SK-N-SH (cell line): Measurements from ENCODE around the gene VPS35L. TPM values are rescaled to one million over a fixed set of nuclear protein-coding genes. Genes with fewer than 3 reads are reported as not detected.

Experiments
- CTCF ChIA-PET: fragments of 300-600, 350-600 bp; formaldehyde crosslinking; extraction: SDS; loops from one replicate; lab custom pipeline; 2021; lab: Yijun Ruan, JAX
- POLR2A ChIA-PET: fragments of 350-600 bp; sonication (Branson Sonifier 250); formaldehyde crosslinking; extraction: SDS; loops from one replicate; lab custom pipeline; 2020; ENCODE audit warnings: antibody characterized with exemption, inconsistent platforms; lab: Yijun Ruan, JAX
- DNase-seq: peaks from one replicate; pipeline ENCODE4 v3.0.0; 2012
- H2AFZ ChIP-seq: fragments of 200-600 bp; sonication (generic); 2 replicates; pipeline ENCODE4 v1.8.1; 2016; ENCODE audit warnings: antibody characterized with exemption, mild to moderate bottlenecking, low read depth
- H3F3A ChIP-seq: fragments of 200-600 bp; sonication (generic); replicated peaks from 2 replicates; pipeline ENCODE3; 2016; ENCODE audit warnings: antibody characterized with exemption, mild to moderate bottlenecking; ENCODE audit not compliant: insufficient read depth
- H3K27ac ChIP-seq, 2 experiments: fragments of 200-500 bp in 1 of 2; fragments of 200-600 bp in 1 of 2; sonication (Bioruptor generic) in 1 of 2; sonication (generic), shearing (Covaris generic) in 1 of 2; 2 replicates each; pipeline versions ENCODE4 v1.5.1 to v1.6.1; 2014 to 2016; ENCODE audit warnings: low read depth in 2 of 2, inconsistent platforms in 1 of 2, low read length in 1 of 2, mild to moderate bottlenecking in 1 of 2, mixed read lengths in 1 of 2
- H3K27me3 ChIP-seq: fragments of 200-600 bp; sonication (generic), shearing (Covaris generic); 2 replicates; pipeline ENCODE4 v1.6.1; 2016; ENCODE audit warnings: mixed run types; ENCODE audit not compliant: insufficient read depth
- H3K36me3 ChIP-seq, 2 experiments: fragments of 200-500 bp in 1 of 2; fragments of 200-600 bp in 1 of 2; sonication (Bioruptor generic) in 1 of 2; sonication (generic) in 1 of 2; replicated peaks in 1 of 2; 2 replicates each; pipeline versions ENCODE3 to v1.5.1; 2014 to 2016; ENCODE audit warnings: low read length in 1 of 2, mild to moderate bottlenecking in 1 of 2; ENCODE audit not compliant: insufficient read depth in 2 of 2, control insufficient read depth in 1 of 2
- H3K4me1 ChIP-seq, 2 experiments: fragments of 200-500 bp in 1 of 2; fragments of 200-600 bp in 1 of 2; sonication (Bioruptor generic) in 1 of 2; sonication (generic), shearing (Covaris generic) in 1 of 2; 2 replicates each; pipeline versions ENCODE4 v1.5.1 to v1.6.1; 2014 to 2016; ENCODE audit warnings: low read depth in 1 of 2, low read length in 1 of 2, mixed run types in 1 of 2; ENCODE audit not compliant: insufficient read depth in 2 of 2, control insufficient read depth in 1 of 2
- H3K4me2 ChIP-seq: fragments of 200-600 bp; sonication (generic), shearing (Covaris generic); 2 replicates; pipeline ENCODE4 v1.6.1; 2017; ENCODE audit warnings: mixed run types
- H3K4me3 ChIP-seq, 2 experiments: fragments of 200-500 bp in 1 of 2; fragments of 200-600 bp in 1 of 2; sonication (Bioruptor generic) in 1 of 2; sonication (generic), shearing (Covaris generic) in 1 of 2; 2 replicates each; pipeline versions ENCODE4 v1.5.1 to v1.8.1; 2014 to 2016; ENCODE audit warnings: low read depth in 2 of 2, inconsistent platforms in 1 of 2, low read length in 1 of 2, mild to moderate bottlenecking in 1 of 2, mixed read lengths in 1 of 2, moderate library complexity in 1 of 2
- H3K79me2 ChIP-seq: fragments of 200-600 bp; sonication (generic); 2 replicates; pipeline ENCODE4 v1.8.1; 2017; ENCODE audit warnings: mild to moderate bottlenecking; ENCODE audit not compliant: insufficient read depth
- H3K9ac ChIP-seq: fragments of 200-600 bp; sonication (generic); 2 replicates; pipeline ENCODE4 v1.6.1; 2017; ENCODE audit warnings: mixed run types
- H3K9me2 ChIP-seq: fragments of 200-600 bp; sonication (generic); 2 replicates; pipeline ENCODE4 v1.6.1; 2017; ENCODE audit warnings: mixed run types
- H3K9me3 ChIP-seq: fragments of 200-600 bp; sonication (generic); 2 replicates; pipeline ENCODE4 v1.6.1; 2017; ENCODE audit warnings: mixed run types, mild to moderate bottlenecking, moderate library complexity
- H4K20me1 ChIP-seq: fragments of 200-600 bp; sonication (generic); 2 replicates; pipeline ENCODE4 v1.6.1; 2017; ENCODE audit warnings: mild to moderate bottlenecking, mixed run types; ENCODE audit not compliant: insufficient read depth
- ELF1 ChIP-seq: IDR thresholded peaks from 2 replicates; pipeline ENCODE4 v1.4.0; 2012
- EZH2phosphoT487 ChIP-seq: fragments of 200-600 bp; sonication (generic); IDR thresholded peaks from 2 replicates; pipeline ENCODE4 v1.6.1; 2017; ENCODE audit warnings: low read depth, mixed run types, mild to moderate bottlenecking, antibody characterized with exemption, moderate library complexity, borderline replicate concordance
- GABPA ChIP-seq: IDR thresholded peaks from 2 replicates; pipeline ENCODE4 v1.4.0; 2012; ENCODE audit warnings: low read depth, mild to moderate bottlenecking
- GATA2 ChIP-seq: sonication (generic); formaldehyde crosslinking; IDR thresholded peaks from 2 replicates; pipeline ENCODE4 v1.5.0; 2020; ENCODE audit warnings: mild to moderate bottlenecking, missing genetic modification reagents
- JUND ChIP-seq: IDR thresholded peaks from 2 replicates; pipeline ENCODE4 v1.4.0; 2012
- MAX ChIP-seq: IDR thresholded peaks from 2 replicates; pipeline ENCODE4 v1.4.0; 2012; ENCODE audit warnings: low read depth
- NFIC ChIP-seq: IDR thresholded peaks from 2 replicates; pipeline ENCODE4 v1.4.0; 2012; ENCODE audit warnings: borderline replicate concordance
- NRF1 ChIP-seq: IDR thresholded peaks from 2 replicates; pipeline ENCODE4 v1.6.1; 2012; ENCODE audit warnings: low read depth, mild to moderate bottlenecking, low read length
- PBX3 ChIP-seq: IDR thresholded peaks from 2 replicates; pipeline ENCODE4; 2012
- RAD21 ChIP-seq: IDR thresholded peaks from 2 replicates; pipeline ENCODE4 v1.6.1; 2012; ENCODE audit warnings: mild to moderate bottlenecking, low read length
- RCOR1 ChIP-seq: fragments of 150-350 bp; IDR thresholded peaks from 2 replicates; pipeline ENCODE4 v1.6.1; 2017; ENCODE audit warnings: antibody characterized with exemption, low read length
- TAF1 ChIP-seq: IDR thresholded peaks from 2 replicates; pipeline ENCODE4 v1.6.1; 2012; ENCODE audit warnings: low read depth, mild to moderate bottlenecking, low read length, moderate library complexity, borderline replicate concordance
- TCF12 ChIP-seq: IDR thresholded peaks from 2 replicates; pipeline ENCODE4 v1.4.0; 2012
- YY1 ChIP-seq: IDR thresholded peaks from 2 replicates; pipeline ENCODE4 v1.4.0; 2012; ENCODE audit warnings: low read depth, mild to moderate bottlenecking
- ZBTB33 ChIP-seq: IDR thresholded peaks from 2 replicates; pipeline ENCODE4 v1.4.0; 2012; ENCODE audit warnings: low read depth, borderline replicate concordance
- WGBS: methylation state at CpG from one replicate; pipeline ENCODE4 v1.1.6; 2017; ENCODE audit warnings: low lambda C conversion rate; 5-methylcytosine and 5-hydroxymethylcytosine counted together
- polyA plus RNA-seq, 3 experiments: library from polyadenylated mRNA; depleted of rRNA; stranded (reverse); fragments of >200 nt; gene quantifications; 2 replicates each; pipeline ENCODE4 v1.2.3, GENCODE V29; 2012
- TF ChIP-seq, protein P1 (sequence below): fragments of 200-600 bp; sonication (generic); IDR thresholded peaks from 2 replicates; pipeline ENCODE4 v1.6.1; 2017; ENCODE audit warnings: antibody characterized with exemption, mild to moderate bottlenecking, moderate library complexity
- TF ChIP-seq, protein P2 (sequence below): IDR thresholded peaks from 2 replicates; pipeline ENCODE4 v1.6.1; 2012; ENCODE audit warnings: mild to moderate bottlenecking, low read depth, low read length, moderate library complexity
- TF ChIP-seq, protein P3 (sequence below): fragments of 150-350 bp; IDR thresholded peaks from 2 replicates; pipeline ENCODE4 v1.6.1; 2016; ENCODE audit warnings: mild to moderate bottlenecking, low read depth, low read length

VPS35L gene
- polyA plus RNA-seq, 1 of the 3 experiments (the other 2 are of a cell fraction) = 35.3 TPM

DNA sequence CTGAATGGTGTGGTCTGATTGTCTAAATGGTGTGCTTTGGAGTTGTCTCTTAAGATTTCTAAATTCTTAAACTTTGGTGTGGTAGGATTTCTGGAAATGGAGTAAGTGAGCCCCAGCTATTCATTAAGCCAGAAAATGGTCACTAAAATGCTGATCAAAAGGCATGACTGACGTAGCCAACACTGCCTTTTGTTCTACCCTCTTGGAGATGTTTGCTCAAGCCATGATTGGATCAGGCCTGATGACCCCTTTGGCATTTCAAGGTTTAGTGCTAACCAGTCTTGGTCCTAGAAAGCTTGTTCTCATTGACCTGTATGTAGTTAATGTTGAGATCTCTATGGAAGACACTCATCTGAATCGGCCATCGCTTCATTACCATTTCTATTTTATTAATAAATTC lies 94.5 kb downstream of the VPS35L start:
- Histone ChIP-seq H3K27ac (no peak overlapping the region), H3K27me3 (no peaks in the 10 kb centered on the region), H3K4me3 (no peak overlapping the region), H3K79me2 (no peaks in the 10 kb centered on the region), H3K36me3 (peaks cover 33 to 44% of the 10 kb centered on the region in 2 experiments), H3F3A (no peaks in the 10 kb centered on the region), H4K20me1 (no peaks in the 10 kb centered on the region), H2AFZ (no peak overlapping the region), H3K4me2 (no peak overlapping the region), H3K9me3 (no peaks in the 10 kb centered on the region), H3K9ac (no peak overlapping the region), H3K4me1 (no peaks in the 10 kb centered on the region; a peak in 1 of 4 replicates), H3K9me2 (no peaks in the 10 kb centered on the region)
- ChIA-PET POLR2A (no interaction called here), CTCF (interaction anchor here (1.4 kb wide), 1 partner anchor 257 kb away, joined by 3 read pairs; no protein-coding TSS in a partner anchor)
- no peak for DNase-seq
- 91% methylated on average over 3 of the region's 3 CpGs for WGBS
- TF ChIP-seq ELF1 (no peak), TCF12 (no peak), TAF1 (no peak), GATA2 (CRISPR knock-in tag) (no peak), EZH2phosphoT487 (no peak), PBX3 (no peak), MAX (no peak)
- TF ChIP-seq, protein P1, sequence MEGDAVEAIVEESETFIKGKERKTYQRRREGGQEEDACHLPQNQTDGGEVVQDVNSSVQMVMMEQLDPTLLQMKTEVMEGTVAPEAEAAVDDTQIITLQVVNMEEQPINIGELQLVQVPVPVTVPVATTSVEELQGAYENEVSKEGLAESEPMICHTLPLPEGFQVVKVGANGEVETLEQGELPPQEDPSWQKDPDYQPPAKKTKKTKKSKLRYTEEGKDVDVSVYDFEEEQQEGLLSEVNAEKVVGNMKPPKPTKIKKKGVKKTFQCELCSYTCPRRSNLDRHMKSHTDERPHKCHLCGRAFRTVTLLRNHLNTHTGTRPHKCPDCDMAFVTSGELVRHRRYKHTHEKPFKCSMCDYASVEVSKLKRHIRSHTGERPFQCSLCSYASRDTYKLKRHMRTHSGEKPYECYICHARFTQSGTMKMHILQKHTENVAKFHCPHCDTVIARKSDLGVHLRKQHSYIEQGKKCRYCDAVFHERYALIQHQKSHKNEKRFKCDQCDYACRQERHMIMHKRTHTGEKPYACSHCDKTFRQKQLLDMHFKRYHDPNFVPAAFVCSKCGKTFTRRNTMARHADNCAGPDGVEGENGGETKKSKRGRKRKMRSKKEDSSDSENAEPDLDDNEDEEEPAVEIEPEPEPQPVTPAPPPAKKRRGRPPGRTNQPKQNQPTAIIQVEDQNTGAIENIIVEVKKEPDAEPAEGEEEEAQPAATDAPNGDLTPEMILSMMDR = no peak
- TF ChIP-seq, protein P2, sequence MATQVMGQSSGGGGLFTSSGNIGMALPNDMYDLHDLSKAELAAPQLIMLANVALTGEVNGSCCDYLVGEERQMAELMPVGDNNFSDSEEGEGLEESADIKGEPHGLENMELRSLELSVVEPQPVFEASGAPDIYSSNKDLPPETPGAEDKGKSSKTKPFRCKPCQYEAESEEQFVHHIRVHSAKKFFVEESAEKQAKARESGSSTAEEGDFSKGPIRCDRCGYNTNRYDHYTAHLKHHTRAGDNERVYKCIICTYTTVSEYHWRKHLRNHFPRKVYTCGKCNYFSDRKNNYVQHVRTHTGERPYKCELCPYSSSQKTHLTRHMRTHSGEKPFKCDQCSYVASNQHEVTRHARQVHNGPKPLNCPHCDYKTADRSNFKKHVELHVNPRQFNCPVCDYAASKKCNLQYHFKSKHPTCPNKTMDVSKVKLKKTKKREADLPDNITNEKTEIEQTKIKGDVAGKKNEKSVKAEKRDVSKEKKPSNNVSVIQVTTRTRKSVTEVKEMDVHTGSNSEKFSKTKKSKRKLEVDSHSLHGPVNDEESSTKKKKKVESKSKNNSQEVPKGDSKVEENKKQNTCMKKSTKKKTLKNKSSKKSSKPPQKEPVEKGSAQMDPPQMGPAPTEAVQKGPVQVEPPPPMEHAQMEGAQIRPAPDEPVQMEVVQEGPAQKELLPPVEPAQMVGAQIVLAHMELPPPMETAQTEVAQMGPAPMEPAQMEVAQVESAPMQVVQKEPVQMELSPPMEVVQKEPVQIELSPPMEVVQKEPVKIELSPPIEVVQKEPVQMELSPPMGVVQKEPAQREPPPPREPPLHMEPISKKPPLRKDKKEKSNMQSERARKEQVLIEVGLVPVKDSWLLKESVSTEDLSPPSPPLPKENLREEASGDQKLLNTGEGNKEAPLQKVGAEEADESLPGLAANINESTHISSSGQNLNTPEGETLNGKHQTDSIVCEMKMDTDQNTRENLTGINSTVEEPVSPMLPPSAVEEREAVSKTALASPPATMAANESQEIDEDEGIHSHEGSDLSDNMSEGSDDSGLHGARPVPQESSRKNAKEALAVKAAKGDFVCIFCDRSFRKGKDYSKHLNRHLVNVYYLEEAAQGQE = no peak

- H3K4me3 ChIP-seq = no peak overlapping the region
- H3K36me3 ChIP-seq = peaks cover 39 to 45% of the 10 kb centered on the region in 2 experiments
- no peak overlapping the region for H3K4me2 ChIP-seq
- H3K79me2 ChIP-seq = no peaks in the 10 kb centered on the region
- ChIA-PET CTCF (interaction anchor here (1.1 to 1.3 kb wide), 2 partner anchors 45 to 94 kb away, joined by 4 read pairs; no protein-coding TSS in a partner anchor), POLR2A (no interaction called here)
- no peak overlapping the region for H3K9ac ChIP-seq
- H4K20me1 ChIP-seq = no peaks in the 10 kb centered on the region
- H3K4me1 ChIP-seq = peaks cover 0 to 4% of the 10 kb centered on the region in 2 experiments; a peak in 1 of 4 replicates
- no peaks in the 10 kb centered on the region for H3K9me2 ChIP-seq
- H2AFZ ChIP-seq = no peak overlapping the region
- no peak for DNase-seq
- H3F3A ChIP-seq = no peaks in the 10 kb centered on the region
- no peaks in the 10 kb centered on the region for H3K27me3 ChIP-seq
- H3K27ac ChIP-seq = no peak overlapping the region
- 96% methylated on average over 9 of the region's 9 CpGs for WGBS
- H3K9me3 ChIP-seq = no peaks in the 10 kb centered on the region
- TF ChIP-seq NRF1 (no peak), RAD21 (no peak), TCF12 (no peak), GABPA (no peak), GATA2 (CRISPR knock-in tag) (no peak), JUND (no peak), NFIC (no peak), MAX (no peak), ZBTB33 (no peak), YY1 (no peak), RCOR1 (no peak)
- TF ChIP-seq, protein P3, sequence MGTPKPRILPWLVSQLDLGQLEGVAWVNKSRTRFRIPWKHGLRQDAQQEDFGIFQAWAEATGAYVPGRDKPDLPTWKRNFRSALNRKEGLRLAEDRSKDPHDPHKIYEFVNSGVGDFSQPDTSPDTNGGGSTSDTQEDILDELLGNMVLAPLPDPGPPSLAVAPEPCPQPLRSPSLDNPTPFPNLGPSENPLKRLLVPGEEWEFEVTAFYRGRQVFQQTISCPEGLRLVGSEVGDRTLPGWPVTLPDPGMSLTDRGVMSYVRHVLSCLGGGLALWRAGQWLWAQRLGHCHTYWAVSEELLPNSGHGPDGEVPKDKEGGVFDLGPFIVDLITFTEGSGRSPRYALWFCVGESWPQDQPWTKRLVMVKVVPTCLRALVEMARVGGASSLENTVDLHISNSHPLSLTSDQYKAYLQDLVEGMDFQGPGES = no peak
Observed at GRCh38 chr16:19654147-19654546, 98.6 kb downstream of the VPS35L start.
